H7 (cell line): ENCODE measurements around the gene TDRD3. TPM values are rescaled to one million over a fixed set of nuclear protein-coding genes. Genes with fewer than 3 reads are reported as not detected.

Experiments used
- DNase-seq: peaks from one replicate; pipeline ENCODE4 v3.0.0; 2012
- H3K27me3 ChIP-seq: 2 replicates; pipeline ENCODE4 v1.6.0; 2011; ENCODE audit warnings: mild to moderate bottlenecking, low read length; ENCODE audit not compliant: control insufficient read depth, insufficient read depth
- H3K36me3 ChIP-seq: replicated peaks from 2 replicates; pipeline ENCODE4 v1.5.1; 2011; ENCODE audit warnings: low read length; ENCODE audit not compliant: control insufficient read depth, insufficient read depth
- H3K4me3 ChIP-seq: 2 replicates; pipeline ENCODE4 v1.5.1; 2011; ENCODE audit warnings: low read depth, mild to moderate bottlenecking, control low read depth, low read length, moderate library complexity; ENCODE audit not compliant: insufficient read depth
- total RNA-seq: library from RNA; depleted of rRNA; stranded (reverse); fragments of >200 nt; shearing (Covaris generic); gene quantifications from 2 replicates; pipeline ENCODE4 v1.2.3, GENCODE V29; 2014

Gene TDRD3
- total RNA-seq, 1 experiment from 2014 or later, result 12.2 TPM

DNA sequence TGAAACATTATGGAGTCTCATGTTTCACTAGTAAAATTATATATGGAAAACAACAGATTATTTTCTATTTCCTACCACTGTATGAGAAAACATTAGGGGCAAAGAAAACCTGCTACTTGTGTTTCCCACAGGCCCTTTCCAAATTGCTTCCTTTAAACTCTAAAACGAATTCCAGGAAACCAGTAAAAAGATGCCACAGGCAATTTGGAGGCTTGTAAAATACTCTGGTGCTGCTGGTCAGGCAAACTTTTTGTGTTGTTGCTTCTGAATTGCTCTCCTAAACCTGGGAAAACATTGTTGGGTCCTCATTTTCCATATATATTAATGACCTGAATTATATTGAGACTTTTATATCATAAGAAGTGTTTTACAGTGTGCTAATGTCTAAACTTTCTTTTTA lies 141.5 kb downstream of the TDRD3 start:
- Histone ChIP-seq H3K27me3 (no peaks in the 10 kb centered on the region; the same call in 1 of the 2 replicates), H3K36me3 (no peaks in the 10 kb centered on the region), H3K4me3 (no peak overlapping the region)
- DNase-seq, result no peak

DNA sequence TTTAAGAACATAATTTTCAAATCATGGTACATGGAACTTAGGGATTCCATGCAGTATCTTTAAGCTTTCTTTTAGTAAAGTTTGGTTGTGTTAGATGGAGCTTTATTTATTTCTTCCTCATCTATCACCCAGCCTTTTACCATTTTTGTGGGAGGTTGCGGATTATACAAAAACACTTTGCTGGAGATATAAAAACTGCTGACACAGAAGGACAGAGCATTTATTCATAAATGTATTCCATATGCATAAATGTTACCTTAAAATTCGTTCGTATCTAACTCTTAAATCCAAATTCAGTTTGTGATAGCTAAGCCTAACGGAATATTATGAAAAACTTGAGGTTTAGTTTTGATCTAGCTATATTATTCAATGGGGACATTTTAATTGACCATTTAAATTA lies 143.3 kb downstream of the TDRD3 start:
- DNase-seq, result no peak
- H3K27me3 ChIP-seq, result no peaks in the 10 kb centered on the region; the same call in 1 of the 2 replicates
- H3K4me3 ChIP-seq, result no peak overlapping the region
- H3K36me3 ChIP-seq, result no peaks in the 10 kb centered on the region

GRCh38 chr13:60562096-60562780 lies 165.2 kb downstream of the TDRD3 start:
- Histone ChIP-seq H3K27me3 (no peaks in the 10 kb centered on the region), H3K36me3 (no peaks in the 10 kb centered on the region), H3K4me3 (no peak overlapping the region)
- no peak for DNase-seq

DNA sequence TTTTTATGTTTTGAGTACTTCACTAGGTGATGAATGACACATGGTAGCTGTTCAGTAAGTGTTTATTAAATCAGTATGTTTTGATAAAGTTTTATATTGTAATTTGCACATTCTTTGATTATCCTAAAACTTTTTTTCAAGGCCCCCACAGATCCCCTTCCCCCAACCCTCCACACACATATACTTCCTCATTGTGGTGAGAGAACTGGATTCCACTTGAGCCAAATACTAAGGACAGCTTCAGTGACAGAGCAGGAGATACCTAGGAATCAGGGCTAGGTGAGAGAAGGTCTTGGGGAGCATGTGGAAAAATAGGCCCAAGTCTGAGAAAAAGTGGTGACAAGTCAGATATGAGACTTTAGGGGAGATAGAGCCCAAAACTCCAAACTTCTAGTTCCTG lies 174.6 kb downstream of the TDRD3 start:
- no peak overlapping the region for H3K4me3 ChIP-seq
- no peaks in the 10 kb centered on the region for H3K27me3 ChIP-seq
- H3K36me3 ChIP-seq, result no peaks in the 10 kb centered on the region
- DNase-seq, result no peak

DNA sequence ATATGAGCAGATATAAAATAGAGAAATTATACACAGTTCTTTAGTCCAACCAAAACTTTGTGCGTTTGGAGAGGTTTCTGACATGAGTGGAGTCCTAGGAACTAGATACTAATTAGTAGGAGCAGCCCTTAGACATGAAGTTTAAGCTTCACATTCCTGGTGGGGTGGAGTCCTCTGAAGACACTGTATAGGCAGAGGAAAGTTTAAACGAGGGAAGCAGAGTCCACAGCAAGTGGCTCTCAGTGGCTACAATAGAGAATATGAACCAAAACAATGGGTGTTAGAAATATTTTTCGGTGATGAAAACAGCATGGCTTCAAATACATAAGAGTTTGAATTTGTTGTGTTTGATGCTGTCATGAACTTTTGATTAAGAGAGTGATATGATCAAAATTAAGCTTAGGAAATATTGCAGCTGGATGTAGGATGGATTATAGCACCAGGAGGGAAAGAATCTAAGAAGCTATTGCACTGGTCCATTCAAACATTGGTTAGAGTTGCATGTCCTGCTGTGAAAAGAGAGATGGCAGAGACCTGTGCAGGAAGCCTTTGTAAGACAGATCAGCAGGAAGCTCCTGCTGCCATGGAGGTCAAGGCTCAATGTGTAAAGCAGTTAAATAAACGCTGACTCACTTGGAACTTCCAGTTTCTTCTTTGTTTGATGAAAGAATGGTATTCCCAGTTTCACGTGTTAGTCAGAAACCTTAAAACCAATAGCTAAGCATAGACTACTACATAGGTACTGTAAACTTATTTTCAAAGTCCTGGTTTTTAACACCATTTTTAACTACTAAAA lies 175.2 kb downstream of the TDRD3 start:
- Histone ChIP-seq H3K27me3 (no peaks in the 10 kb centered on the region), H3K4me3 (no peak overlapping the region), H3K36me3 (no peaks in the 10 kb centered on the region)
- DNase-seq, result peak; percentile 57

DNA sequence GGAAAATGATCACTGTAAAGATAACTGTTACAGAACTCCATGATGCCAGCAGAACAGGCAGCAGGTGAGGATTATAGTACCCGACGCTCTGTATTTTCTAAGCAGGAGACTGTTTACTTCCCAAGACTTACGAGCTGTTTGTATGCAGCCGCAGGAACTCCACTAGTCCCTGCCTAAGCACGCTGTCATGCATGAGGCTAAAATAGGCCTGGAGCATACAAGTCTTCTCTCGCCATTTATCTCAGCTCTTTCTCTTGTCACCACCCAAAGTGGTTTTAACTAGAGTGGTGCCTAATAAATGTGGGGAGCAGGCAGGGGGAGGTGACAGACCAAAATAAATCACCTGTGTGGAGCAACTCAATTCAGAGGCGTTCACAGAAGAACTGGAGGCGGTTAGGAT lies 175.8 kb downstream of the TDRD3 start:
- Histone ChIP-seq H3K4me3 (no peak overlapping the region), H3K36me3 (no peaks in the 10 kb centered on the region), H3K27me3 (no peaks in the 10 kb centered on the region)
- peak; percentile 46 for DNase-seq

DNA sequence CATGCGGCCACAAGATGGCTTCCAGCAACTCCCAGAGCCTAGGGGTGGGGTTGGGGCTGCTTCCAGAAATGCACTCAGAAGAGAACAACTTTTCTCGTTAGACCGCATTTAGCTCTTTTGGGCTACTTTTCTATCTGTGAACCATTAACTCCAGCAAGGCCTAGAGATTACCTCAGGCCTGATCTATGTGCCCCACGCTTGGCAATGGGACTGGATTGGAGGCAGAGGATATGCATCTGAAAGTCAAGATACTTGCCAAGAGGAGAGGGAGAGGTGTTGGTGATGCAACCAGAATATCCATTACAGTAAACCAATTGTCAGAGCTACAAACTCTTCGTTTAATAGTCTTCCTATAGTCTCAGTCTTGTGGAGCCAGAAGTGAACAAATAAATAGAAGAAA lies 177.7 kb downstream of the TDRD3 start:
- Histone ChIP-seq H3K27me3 (no peaks in the 10 kb centered on the region), H3K4me3 (no peak overlapping the region), H3K36me3 (no peaks in the 10 kb centered on the region)
- DNase-seq, result no peak

DNA sequence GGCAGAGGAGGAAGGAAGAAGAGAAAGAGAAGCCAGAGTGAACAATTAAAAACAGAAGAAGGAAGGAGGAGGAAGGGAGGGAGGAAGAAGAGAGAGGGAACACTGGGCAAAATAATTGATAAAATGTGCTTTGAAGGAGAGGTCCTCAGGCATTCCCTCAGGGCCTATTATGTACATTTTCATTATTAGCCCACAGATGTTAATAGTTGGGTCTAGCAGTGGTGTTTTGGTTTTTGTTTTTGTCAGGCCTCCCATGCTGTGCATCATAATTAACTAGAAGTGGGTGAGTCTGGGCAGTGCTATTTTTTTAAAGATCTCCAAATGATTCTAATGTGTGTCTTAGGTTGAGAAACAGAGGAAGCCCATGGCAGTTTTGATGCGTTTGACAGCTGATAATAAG lies 178.1 kb downstream of the TDRD3 start:
- no peaks in the 10 kb centered on the region for H3K27me3 ChIP-seq
- H3K36me3 ChIP-seq, result no peaks in the 10 kb centered on the region
- DNase-seq, result no peak
- H3K4me3 ChIP-seq, result no peak overlapping the region

DNA sequence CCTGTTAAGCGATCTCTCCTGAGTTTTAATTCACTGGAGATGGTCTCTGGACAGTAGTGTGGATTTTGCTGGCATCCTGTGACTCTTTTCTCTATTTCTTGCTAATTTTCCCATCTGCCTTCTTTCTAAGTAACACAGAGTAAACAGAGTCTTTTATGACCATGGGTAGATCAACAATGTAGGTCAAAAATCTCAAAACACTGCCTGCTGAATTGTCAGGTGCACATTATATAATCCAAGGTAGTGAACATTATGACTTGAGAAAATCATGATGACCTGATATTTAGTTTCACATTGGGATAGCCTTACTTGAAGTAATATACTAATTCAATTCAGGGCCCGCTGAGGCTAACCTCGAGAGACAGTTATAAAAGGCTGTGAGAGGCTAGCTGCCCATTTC lies 180.7 kb downstream of the TDRD3 start:
- no peak overlapping the region for H3K4me3 ChIP-seq
- DNase-seq, result no peak

GRCh38 chr13:60583196-60583888 lies 186.3 kb downstream of the TDRD3 start:
- DNase-seq, result peak; percentile 66
- Histone ChIP-seq H3K4me3 (no peak overlapping the region), H3K27me3 (no peaks in the 10 kb centered on the region)

More for the DNA sequence above, 180.7 kb downstream of the TDRD3 start:
- Histone ChIP-seq H3K36me3 (no peaks in the 10 kb centered on the region), H3K27me3 (no peaks in the 10 kb centered on the region)

GRCh38 chr13:60583911-60584753 lies 187.1 kb downstream of the TDRD3 start:
- no peaks in the 10 kb centered on the region for H3K36me3 ChIP-seq
- no peaks in the 10 kb centered on the region for H3K27me3 ChIP-seq
- peak; percentile 51 for DNase-seq
- no peak overlapping the region for H3K4me3 ChIP-seq

More at GRCh38 chr13:60583196-60583888, 186.3 kb downstream of the TDRD3 start:
- no peaks in the 10 kb centered on the region for H3K36me3 ChIP-seq

DNA sequence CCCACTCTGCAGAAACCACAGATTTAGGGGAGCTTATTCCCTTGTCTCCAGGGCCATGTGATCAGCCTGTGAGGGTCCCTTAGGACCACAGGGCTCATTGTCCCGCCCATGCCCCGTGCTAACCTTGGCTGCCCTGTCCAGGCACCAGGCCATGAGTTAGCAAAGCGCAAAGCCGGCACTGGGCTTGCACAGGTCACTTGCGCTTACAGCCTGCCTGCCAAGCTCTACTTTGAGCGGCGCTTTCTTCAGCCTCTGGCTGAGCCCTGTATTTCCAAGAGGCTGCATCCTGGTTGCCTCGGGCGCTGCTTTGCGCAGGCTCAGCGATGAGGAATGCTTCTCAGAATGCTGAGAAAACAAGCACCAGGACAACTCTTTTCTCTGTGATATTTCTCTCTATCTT lies 188.0 kb downstream of the TDRD3 start:
- H3K4me3 ChIP-seq, result no peak overlapping the region
- no peaks in the 10 kb centered on the region for H3K27me3 ChIP-seq
- no peaks in the 10 kb centered on the region for H3K36me3 ChIP-seq
- peak; percentile 30 for DNase-seq

- Histone ChIP-seq H3K36me3 (no peaks in the 10 kb centered on the region), H3K4me3 (no peak overlapping the region), H3K27me3 (no peaks in the 10 kb centered on the region)
- DNase-seq, result no peak
These were observed 194.1 kb downstream of the TDRD3 start for GRCh38 chr13:60590800-60591747.
